Lower leg skin (tissue), 4 donors: Measurements from ENCODE around the gene ARPP21. TPM values are rescaled to one million over a fixed set of nuclear protein-coding genes. Genes with fewer than 3 reads are reported as not detected.

Experiments used
- DNase-seq, 2 donors: peaks; one replicate each; pipeline ENCODE4 v3.0.0-alpha.2; 2019; ENCODE audit warnings: low spot score in 2 of 2
- H3K4me3 ChIP-seq: fragments of 200-600 bp; sonication (generic); 2 replicates; pipeline ENCODE4 v1.5.1; 2017; ENCODE audit warnings: mild to moderate bottlenecking, low read depth; ENCODE audit not compliant: poor library complexity, severe bottlenecking
- POLR2A ChIP-seq, 2 donors: fragments of 450-650 bp; IDR thresholded peaks; one replicate each; pipeline ENCODE4 v1.6.1; 2016 to 2017; ENCODE audit warnings: antibody characterized with exemption in 2 of 2, mild to moderate bottlenecking in 1 of 2, moderate library complexity in 1 of 2
- WGBS, 2 donors: methylation state at CpG; one replicate each; pipeline ENCODE4 v1.1.5; 2018; 5-methylcytosine and 5-hydroxymethylcytosine counted together
- intact Hi-C: fragments of 100-400 bp; cut with DNase I; formaldehyde crosslinking; loops from one replicate; pipeline ENCODE4 v1.15.0; 2023; ENCODE audit warnings: low total_unique reads
- total RNA-seq, 4 donors: library from RNA; depleted of rRNA; stranded (reverse); fragments of >200 nt; gene quantifications; one replicate each; pipeline ENCODE4 v1.1.0, GENCODE V29; 2016
- TF ChIP-seq, protein P1 (sequence below), 3 donors: fragments of 450-650 bp; IDR thresholded peaks; one replicate each; pipeline ENCODE4 v1.5.1; 2016; ENCODE audit warnings: antibody characterized with exemption in 3 of 3, mild to moderate bottlenecking in 3 of 3, moderate library complexity in 2 of 3

The ARPP21 gene
- total RNA-seq, 4 donors from 2014 or later = not detected

GRCh38 chr3:35644451-35644850, 5.1 kb downstream of the ARPP21 start:
- 78 to 93% methylated on average over 2 of the region's 2 CpGs for WGBS, 2 donors
- TF ChIP-seq, protein P1, sequence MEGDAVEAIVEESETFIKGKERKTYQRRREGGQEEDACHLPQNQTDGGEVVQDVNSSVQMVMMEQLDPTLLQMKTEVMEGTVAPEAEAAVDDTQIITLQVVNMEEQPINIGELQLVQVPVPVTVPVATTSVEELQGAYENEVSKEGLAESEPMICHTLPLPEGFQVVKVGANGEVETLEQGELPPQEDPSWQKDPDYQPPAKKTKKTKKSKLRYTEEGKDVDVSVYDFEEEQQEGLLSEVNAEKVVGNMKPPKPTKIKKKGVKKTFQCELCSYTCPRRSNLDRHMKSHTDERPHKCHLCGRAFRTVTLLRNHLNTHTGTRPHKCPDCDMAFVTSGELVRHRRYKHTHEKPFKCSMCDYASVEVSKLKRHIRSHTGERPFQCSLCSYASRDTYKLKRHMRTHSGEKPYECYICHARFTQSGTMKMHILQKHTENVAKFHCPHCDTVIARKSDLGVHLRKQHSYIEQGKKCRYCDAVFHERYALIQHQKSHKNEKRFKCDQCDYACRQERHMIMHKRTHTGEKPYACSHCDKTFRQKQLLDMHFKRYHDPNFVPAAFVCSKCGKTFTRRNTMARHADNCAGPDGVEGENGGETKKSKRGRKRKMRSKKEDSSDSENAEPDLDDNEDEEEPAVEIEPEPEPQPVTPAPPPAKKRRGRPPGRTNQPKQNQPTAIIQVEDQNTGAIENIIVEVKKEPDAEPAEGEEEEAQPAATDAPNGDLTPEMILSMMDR (IDR thresholded peaks at IDR 0.05) = no peak
- TF ChIP-seq POLR2A (IDR thresholded peaks at IDR 0.05) = no peak

GRCh38 chr3:35645189-35645588, 5.9 kb downstream of the ARPP21 start:
- intact Hi-C loops = no loop called here
- no peak overlapping the region for H3K4me3 ChIP-seq
- WGBS, 2 donors = 80 to 82% methylated on average over 2 of the region's 2 CpGs
- DNase-seq = no peak
- no peak for TF ChIP-seq POLR2A (IDR thresholded peaks at IDR 0.05)
- TF ChIP-seq, protein P1 (IDR thresholded peaks at IDR 0.05) = no peak

More at GRCh38 chr3:35644451-35644850, 5.1 kb downstream of the ARPP21 start:
- no peak for DNase-seq
- H3K4me3 ChIP-seq = no peak overlapping the region
- intact Hi-C loops = no loop called here

GRCh38 chr3:35646081-35646480, 6.8 kb downstream of the ARPP21 start:
- TF ChIP-seq POLR2A (IDR thresholded peaks at IDR 0.05) = no peak
- TF ChIP-seq, protein P1 (IDR thresholded peaks at IDR 0.05) = no peak
- WGBS, 2 donors = 74 to 78% methylated on average over 4 of the region's 4 CpGs
- intact Hi-C loops = no loop called here
- no peak for DNase-seq
- H3K4me3 ChIP-seq = no peak overlapping the region

DNA sequence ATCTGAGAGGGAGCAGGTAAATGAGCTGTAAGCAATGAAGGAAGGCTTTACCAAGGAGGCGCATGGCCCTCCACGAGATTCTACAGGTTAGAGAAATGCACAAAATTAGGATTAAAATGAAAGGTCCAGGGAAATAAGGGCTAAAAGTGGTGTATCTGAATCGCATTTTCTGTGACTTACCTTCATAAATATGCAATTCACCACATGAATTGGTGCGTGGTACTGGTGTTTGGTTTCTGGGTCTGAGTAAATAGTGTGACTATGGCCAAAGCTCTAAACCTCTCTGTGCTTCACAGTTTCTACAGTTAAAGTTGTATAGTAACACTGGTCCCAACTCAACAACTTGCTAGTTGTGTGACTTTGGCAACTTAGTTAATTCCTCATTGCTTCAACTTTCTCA, 8.1 kb downstream of the ARPP21 start:
- no peak for DNase-seq
- TF ChIP-seq POLR2A (IDR thresholded peaks at IDR 0.05) = no peak
- TF ChIP-seq, protein P1 (IDR thresholded peaks at IDR 0.05) = no peak
- H3K4me3 ChIP-seq = no peak overlapping the region
- 90 to 92% methylated on average over 4 of the region's 4 CpGs for WGBS, 2 donors
- intact Hi-C loops = no loop called here

DNA sequence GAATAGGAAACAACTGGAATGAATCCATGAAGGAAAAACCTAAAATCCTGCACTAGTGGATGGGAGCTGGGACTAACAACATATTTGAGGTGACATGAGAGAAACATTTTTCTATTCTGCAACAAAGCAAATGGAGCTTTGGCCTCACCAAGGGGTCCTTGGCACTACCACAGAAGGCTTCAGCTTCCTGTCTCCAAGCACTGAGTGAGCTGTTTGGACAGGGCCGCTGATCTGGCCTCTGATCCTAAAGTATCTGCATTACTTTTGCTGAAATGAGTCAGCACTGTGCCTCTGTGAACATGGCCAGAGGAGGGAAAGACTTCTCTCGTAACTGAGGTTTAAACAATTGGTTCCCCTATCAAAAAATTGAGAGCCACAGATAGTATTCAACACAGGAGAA, 9.0 kb downstream of the ARPP21 start:
- intact Hi-C loops = no loop called here
- TF ChIP-seq, protein P1 (IDR thresholded peaks at IDR 0.05) = no peak
- no peak for TF ChIP-seq POLR2A (IDR thresholded peaks at IDR 0.05)
- WGBS, 2 donors = 74 to 77% methylated on average over 2 of the region's 2 CpGs
- no peak overlapping the region for H3K4me3 ChIP-seq
- DNase-seq = no peak

GRCh38 chr3:35649405-35649804, 10.1 kb downstream of the ARPP21 start:
- intact Hi-C loops = no loop called here
- no peak for DNase-seq
- TF ChIP-seq, protein P1 (IDR thresholded peaks at IDR 0.05) = no peak
- no peak for TF ChIP-seq POLR2A (IDR thresholded peaks at IDR 0.05)
- no peak overlapping the region for H3K4me3 ChIP-seq
- WGBS, 2 donors = 68 to 79% methylated on average over 2 of the region's 2 CpGs
